GOT3 (cell line): Measurements from ENCODE around the gene PRKCE.
"Not testable (repeated sequence)": the region's sequence is repeated elsewhere in the genome, so short reads cannot be mapped to it uniquely, and the experiment has no call there.

Source experiments
- DNase-seq: peaks from one replicate; lab custom pipeline; 2025; ENCODE audit warnings: mixed read lengths; lab: John Stamatoyannopoulos, UW

The PRKCE gene

GRCh38 chr2:45668509-45668908 lies 17.0 kb downstream of the PRKCE start:
- DNase-seq: no peak

DNA sequence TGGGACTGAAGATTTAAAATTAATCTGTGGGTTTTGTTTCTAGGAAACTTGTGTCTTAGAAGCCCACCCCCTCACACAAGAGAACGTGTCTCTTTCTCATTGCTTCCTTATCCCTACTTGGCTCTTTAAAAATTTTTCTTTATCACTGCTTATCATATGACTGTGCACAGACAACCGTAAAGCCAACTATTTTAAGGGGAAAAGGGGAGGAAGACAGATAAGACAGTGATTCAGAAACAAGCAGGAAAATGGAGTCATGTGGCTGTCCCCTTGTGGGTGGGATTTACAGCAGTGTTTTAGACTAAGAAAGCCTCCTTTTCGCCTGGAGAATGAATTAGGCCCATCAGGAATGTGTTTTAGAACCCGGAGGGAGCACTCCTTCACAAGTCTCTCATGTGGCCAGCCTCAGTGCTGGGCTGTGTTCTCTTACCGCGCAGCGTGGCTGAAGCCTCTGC lies 17.6 kb downstream of the PRKCE start:
- DNase-seq: no peak

DNA sequence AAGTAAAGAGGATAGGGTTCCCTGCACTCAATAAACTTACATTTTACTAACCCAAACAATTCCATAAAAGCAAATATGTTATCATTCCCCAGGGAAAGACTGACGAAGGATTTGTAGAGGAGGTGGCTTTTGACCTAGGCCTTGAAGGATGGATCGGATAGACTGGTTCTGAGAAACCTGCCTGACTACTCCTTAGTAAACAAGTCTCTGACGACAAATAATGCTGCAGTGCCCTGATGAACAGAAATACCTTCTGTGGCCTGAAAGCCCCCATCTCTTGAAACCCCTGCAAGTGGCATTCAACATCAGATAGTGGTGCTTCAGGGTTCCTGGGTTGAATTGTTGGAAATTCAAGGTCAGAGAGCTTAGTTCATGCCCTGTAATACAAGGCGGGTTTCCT lies 19.2 kb downstream of the PRKCE start:
- DNase-seq: no peak

DNA sequence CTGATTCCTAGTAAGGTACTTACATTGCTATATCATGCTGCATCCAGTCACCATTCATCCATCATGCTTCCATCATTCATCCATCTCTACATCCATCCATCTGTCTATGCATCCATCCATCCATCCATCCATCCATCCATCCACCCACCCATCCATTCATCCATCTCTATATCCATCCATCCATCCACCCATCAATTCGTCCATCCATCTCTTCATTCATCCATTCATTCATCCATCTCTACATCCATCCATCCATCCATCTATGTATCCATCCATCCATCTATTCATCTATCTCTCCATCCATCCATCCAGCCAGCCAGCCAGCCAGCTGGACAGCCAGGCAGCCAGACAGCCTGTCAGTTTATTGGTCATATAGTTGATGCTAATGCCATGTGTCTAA lies 20.7 kb downstream of the PRKCE start:
- no peak for DNase-seq

DNA sequence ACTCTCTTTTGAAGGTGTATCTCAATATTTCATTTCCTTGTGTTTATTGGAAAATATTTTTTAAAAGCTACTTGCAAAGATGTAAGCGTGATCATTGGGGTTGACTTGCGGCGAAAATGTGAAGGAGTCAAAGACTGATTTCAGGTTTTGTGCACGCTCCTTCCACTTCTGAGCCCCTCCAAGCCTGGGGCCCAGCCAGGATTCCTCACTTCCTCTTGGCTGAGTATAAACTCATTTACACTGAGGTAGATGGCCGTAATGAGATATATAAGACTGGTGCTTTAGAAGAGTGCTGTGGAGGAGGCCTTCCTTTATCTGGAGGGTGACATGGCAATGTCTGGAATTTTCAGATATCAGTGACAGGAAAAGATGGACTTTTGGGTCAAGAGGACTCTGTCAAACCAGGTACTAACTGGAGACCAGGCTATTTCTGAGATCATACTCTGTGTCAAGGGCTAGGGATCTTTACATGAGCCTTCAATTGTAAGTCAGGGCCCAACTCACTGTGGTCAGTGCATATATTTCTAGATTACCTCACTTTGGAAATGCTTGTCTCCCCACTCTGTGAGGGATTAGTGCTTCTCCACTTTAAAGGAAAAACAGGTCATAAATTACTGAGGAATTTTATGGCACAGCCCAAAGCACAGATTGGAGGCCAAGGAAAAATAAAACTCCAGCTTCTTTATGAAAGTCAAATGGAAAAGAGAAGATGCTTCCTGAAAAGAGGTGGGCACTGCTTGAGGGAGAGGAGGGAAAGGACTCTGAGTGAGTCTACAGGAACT lies 22.8 kb downstream of the PRKCE start:
- no peak for DNase-seq

DNA sequence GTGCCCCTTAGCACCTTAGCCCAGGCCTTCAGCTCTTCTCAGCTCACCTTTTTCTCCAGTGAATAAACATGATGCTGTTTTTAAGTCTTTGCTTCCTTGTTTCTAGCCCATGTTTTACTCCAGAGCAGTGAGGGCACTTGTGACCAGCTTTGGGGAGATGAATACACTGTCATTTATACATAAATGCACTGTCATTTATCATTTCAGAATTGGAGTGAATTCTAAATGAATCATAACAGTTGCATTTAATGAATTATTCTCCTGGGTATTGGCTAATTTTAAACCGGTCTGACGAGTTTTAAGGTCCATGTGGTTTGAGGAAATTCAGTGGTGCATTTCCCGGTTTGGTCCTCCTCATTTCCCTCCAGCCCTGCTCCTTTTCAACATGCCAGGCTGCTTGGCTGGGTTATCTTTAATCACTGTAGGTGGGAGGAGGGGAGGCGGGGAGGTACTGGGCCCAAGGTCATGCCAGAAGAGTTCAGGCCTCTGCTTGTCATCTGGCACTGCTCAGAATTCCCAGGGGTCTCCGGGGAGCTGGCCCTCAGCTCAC lies 23.9 kb downstream of the PRKCE start:
- no peak for DNase-seq

GRCh38 chr2:45676088-45676487 lies 24.6 kb downstream of the PRKCE start:
- DNase-seq: no peak

- no peak for DNase-seq
Observed at GRCh38 chr2:45678791-45679348, 27.4 kb downstream of the PRKCE start.

GRCh38 chr2:45680351-45680967 lies 29.0 kb downstream of the PRKCE start:
- DNase-seq: no peak

DNA sequence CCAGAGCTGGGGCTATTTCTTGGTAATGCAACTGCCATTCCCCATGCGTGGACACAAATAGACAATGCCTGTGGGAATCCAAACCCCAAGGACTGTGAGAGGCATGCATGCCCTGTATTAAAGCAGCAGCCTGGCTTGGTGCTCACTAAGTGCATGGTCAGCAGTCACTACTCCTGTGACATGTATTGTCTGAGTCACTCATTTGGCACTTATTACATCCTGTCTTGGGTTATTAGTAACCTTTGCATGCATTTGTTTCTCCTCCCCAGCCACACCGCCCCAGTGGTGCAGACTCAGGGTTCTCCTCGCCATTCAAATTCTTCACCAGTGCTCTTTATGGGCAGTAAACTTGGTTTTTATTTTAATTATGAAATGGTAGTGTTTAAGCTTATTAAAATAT lies 30.2 kb downstream of the PRKCE start:
- no peak for DNase-seq

GRCh38 chr2:45683292-45683691 lies 31.8 kb downstream of the PRKCE start:
- no peak for DNase-seq

DNA sequence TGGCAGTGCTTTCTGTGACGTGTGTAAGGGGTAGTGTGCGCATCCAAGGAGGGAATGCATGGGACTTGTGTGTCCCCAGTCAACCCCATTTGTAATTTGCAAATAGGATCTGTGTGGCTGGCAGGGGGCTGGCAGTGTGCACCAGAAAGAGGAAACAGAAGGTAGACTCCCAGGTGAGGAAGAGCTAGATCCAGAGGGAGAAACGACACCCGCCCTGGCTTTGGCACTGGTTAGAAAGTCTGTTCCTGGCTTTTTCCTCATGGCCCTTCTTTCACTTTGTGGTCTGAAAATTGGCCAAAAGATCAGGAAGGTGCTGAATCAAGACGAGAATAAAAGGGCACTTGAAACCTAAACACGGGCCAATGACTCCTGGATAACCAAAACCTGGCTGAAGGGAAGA lies 33.3 kb downstream of the PRKCE start:
- no peak for DNase-seq

- no peak for DNase-seq
Observed at GRCh38 chr2:45685260-45685659, 33.8 kb downstream of the PRKCE start.

DNA sequence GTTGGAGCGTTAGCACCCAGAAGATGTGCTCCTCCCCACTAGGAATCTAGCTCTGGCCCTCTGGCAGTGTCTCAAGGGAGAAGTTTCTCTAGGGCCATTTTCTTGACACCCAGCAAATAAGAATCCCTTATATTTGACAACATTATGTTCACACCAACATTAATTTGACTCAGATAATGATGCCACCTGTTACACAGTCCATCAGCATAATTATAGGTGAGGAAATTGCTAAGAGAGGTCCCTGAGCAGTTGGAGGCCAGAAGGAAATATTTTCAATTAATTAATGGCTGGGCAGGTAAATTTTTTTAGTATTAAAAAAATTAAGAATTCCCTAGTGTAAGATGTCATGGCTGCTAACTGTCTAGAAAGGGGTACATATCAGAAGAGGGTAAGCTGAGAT lies 36.5 kb downstream of the PRKCE start:
- DNase-seq: no peak

DNA sequence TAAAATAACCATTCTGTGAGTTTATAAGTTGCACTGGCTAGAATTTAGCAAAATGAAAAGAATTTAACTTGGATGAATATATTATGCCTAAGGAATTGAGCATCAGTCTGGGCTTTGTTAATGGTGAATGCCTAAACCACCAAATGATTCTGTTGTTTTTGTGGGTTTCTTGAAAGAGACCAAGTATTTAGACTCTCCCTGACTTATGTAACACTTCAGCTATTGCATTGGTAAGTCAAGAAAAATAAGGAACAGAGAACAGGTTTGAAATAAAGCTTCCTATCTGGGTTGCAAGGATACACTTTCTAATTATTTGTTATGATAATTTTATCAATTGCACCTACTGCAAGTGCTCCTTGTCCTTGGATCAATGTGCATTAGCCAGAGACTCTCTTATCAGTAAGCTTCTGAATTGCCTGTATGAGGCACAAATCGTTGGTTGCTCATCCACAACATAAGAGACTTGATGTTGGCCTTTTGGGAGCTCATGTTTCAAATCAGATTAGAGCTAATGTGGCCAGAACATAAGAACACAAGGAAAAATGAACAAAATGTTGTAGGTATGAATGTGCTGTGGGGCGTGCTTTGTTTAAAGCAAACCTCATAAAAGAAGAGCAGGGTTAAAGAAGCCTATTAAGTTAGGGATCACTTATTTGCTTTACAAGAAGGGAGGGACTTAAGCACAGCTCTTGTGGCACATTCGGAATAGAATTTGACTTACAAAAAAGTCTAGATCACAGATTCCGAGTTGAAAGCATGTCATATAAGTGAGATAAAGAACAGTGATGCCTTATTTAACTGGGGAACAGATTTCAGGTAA lies 37.2 kb downstream of the PRKCE start:
- DNase-seq: no peak

GRCh38 chr2:45690231-45690630 lies 38.8 kb downstream of the PRKCE start:
- no peak for DNase-seq

DNA sequence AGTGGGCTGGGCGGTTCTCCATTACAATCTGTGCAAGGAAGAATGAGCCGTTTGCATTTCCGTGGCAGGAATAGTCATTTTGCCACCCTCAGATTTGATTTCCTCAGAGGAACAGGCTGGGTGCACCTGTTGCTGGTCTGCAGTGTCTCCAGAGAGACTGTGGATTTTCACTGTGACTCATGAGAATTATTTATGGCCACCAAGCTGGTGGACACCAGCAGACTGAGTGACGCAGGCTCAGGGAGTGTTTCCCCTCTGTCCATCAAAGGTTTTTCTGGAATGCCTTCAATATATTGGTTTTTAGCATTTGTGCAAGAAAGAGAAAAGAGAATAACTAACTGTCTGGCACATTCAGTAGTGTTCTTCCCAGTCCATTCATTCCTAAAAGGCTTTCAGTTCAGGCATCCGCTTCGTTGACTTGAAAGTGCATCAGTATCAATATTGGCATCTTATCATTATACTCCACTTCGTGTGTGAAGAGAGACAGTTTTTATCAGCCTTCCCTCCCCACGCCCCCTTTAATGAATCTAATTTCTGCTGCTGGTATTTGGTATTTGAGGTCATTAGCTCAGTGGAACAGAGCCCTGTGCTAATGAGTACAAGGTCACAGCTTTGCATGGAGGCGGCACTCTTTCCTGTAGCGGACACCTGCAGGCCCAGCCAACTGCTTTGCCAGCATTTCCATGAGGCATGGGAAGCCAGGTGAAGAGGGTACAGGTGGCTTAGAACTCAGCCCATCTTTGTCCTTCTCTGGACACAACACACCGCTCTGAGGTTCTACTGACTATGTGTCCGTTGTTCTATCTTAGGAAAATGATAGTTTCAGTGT lies 39.9 kb downstream of the PRKCE start:
- DNase-seq: no peak

DNA sequence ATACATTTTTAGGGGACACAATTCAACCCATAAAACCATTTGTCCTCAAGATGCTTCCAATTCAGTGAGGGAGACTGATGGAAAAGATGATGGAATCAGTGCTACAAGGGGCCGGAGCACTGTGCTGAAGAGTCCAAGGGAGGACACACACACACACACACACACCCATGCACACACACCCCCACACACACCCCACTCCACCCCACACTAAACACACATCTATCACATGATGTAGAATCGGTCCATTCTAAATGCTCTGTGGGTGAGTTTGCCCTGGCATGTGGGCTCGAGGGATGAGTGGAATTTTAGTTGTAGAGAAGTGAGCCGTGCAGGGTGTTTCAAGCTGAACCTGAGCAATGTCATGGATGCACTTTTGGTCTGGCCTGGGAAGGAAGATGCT lies 41.1 kb downstream of the PRKCE start:
- DNase-seq: no peak

- not testable (repeated sequence) for DNase-seq
Observed at GRCh38 chr2:45695480-45696007, 44.1 kb downstream of the PRKCE start.

- DNase-seq: no peak
Observed at GRCh38 chr2:45696708-45697107, 45.2 kb downstream of the PRKCE start.

DNA sequence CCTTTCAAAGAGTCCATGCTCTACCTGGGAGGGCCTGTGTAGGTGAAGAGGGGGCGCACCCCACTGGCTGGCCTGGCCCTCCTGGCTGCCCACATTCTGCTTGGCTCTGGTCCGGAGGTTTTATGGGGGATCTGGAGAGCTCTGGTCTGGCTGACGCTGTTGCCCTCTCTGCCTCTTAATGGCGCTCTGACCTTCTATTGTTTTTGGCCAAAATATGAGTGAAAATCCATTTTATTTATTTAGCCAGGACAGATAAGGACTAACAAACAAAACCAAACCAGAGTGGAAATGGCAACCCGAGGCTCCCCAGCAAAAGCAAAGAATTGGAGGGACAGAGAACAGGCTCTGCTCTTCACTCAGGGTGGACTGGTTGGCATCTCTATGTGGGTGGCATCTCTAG lies 45.7 kb downstream of the PRKCE start:
- no peak for DNase-seq
